Kidney capillary endothelial cell (primary cell): Measurements from ENCODE around the gene AFF2.

ENCODE experiments used
- DNase-seq: peaks from one replicate; pipeline ENCODE4 v3.0.0-alpha.2; 2018; ENCODE audit warnings: low spot score

Gene AFF2

DNA sequence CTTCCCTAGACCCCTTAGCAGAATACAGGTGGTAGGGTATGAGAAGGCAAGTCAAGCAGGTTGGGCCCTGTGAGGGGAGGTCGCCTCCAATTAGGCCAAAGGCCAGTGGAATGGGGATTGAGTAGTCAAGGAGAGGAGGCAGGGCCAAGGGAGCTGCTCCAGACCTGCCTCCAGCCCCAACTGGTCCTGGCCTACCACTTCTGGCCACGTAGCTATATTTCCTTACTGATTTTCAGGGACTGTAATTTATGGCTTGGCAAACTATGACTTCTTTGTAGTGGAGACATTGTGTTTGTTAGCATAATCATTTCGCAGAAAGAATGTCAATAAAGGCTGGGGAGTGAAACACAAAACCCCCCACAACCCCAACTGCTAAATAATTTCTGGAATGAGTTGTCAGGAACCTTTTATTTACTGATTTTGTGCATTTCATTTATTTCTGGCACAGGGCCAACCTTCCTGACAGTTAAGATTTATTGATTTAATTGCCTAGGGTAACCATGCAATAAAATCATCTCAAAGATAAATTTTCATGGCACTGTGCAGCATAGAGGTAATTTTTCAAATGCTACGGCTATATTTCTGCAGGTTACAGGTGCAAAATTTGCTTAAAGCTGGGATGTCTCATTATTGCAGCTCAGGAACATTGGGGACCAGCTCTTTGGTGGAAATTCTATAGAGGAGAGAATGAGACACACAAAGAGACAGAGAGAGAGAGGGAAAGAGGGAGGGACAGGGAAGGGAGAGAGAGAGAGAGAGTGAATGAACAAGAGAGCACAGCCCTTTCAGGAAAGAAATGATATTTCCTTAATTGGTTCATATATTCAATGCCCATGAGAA, 509.8 kb downstream of the AFF2 start:
- no peak for DNase-seq

DNA sequence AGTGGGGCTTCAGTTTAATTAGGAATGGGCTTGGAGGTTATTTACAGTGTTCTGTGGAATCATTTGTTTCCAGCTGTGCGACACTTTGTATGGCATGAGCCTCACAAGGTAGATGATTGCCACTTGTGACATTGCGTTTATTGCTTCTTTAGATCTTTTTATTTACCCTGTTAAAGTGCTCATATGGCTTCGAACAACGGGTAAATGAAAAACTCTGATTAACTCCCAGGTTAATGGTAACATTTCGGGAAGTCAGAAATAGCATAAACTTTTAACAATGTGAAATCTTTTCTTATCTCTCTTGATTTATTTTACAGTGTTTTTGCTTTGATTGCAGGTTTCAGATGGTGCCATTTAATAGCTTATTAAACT, 510.4 kb downstream of the AFF2 start:
- DNase-seq: no peak

DNA sequence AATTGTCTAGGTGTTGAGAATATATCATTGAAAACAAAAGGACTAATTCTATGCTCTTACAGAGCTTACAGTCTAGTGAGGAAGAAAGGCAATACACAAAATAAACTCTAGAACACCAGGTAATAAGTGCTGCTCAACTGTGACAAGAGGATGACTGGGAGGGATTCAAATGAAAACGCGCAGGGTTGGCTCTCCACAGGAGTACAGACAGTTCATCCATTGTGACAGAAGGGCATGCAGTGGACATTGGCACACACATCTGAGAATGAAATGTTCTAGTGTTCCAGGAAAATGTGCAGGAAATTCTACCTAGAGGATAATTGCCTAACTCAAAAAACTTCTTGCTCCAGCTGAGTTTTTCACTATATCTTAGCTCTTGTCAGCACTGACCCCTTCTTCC, 512.7 kb downstream of the AFF2 start:
- no peak for DNase-seq

DNA sequence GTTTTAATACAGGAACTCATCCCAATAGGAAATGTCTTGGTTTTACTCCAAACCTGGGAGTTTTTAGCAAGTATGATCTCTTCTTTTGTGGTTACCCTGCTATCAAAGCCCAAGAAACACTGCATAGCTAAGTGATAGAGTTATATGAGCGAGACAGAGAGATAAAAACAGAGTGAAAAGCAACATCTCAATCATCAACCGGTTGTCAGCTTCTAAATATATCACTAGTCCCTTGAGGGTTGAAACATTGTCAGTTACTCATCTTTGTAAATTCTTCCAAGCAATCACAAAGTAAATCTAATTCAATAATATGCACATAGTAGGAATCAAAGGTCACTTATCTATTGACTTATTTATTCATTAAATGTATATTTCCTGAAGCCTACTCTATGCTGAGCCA, 520.7 kb downstream of the AFF2 start:
- no peak for DNase-seq

- no peak for DNase-seq
Observed at GRCh38 chrX:149022485-149022884, 522.1 kb downstream of the AFF2 start.

- no peak for DNase-seq
Observed at GRCh38 chrX:149032449-149032848, 532.0 kb downstream of the AFF2 start.

- DNase-seq: no peak
Observed at GRCh38 chrX:149036086-149036485, 535.7 kb downstream of the AFF2 start.

GRCh38 chrX:149037281-149037870, 537.0 kb downstream of the AFF2 start:
- no peak for DNase-seq

DNA sequence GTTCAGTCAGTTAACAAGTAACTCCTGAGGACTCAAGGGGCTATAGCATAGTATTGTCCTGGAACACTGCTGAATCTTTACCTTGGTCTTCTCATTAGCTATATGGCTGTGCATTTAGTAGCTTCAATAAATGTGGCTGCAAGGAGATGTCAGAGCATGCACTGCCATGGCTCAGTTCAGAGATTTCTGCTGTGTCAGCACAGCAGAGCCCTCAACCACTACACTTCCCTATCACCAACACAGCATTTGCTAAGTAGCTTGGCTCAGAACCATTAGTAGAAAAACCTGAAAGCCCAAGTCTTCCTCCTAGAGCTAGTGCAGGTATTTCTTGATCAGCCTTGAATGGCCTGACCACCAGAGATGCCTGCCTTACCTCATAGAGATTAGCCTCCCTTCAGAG, 538.6 kb downstream of the AFF2 start:
- no peak for DNase-seq

DNA sequence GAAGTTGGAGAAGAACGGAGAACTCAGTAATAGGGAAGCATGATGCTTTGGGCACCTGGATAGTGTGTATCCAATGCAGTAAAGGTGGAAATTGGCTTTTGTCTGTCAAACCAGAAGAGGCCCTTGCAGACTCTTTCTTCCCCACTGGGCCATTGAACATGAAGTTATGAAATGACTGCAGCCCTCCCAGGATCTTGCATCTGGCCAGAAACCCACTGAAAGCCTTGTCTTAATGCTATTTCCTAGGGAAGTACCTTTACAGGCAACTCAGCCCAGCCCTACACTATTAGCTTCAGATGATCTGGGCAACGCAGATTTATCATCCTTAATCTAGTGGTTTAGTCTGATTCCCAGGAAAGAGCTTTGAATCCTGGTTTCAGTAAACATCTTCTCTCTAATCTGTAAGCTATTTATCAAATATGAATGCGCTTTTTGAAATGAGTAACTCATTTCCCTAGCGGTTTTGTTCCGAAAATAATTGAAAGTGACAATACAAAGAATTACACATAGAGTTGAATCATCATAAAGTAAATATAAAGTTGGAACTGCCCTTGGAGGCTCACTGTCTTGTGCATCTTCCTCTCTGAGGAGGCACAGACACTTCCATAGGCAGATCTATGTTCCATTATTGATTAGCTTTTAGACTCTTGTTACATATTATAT, 540.6 kb downstream of the AFF2 start:
- no peak for DNase-seq

DNA sequence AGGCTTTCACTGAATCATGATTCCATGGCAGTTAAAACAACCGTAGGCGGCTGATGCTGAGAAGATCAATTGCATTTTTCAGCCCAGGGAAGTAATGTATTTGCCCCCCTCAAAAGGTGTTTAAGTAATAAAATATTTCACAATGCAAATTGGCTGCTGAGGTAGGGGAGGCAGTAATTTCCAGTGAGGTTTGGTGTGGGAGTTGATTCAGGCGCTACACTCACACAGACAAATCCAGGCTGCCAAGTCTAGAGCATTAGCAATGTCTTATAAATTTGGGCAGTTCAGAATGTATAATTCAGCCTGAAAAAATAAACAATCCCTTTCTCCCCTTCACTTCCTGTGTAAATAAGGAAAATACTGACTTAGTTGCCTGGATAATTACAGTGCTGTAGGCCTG, 543.0 kb downstream of the AFF2 start:
- DNase-seq: no peak

GRCh38 chrX:149044471-149044870, 544.1 kb downstream of the AFF2 start:
- DNase-seq: no peak

DNA sequence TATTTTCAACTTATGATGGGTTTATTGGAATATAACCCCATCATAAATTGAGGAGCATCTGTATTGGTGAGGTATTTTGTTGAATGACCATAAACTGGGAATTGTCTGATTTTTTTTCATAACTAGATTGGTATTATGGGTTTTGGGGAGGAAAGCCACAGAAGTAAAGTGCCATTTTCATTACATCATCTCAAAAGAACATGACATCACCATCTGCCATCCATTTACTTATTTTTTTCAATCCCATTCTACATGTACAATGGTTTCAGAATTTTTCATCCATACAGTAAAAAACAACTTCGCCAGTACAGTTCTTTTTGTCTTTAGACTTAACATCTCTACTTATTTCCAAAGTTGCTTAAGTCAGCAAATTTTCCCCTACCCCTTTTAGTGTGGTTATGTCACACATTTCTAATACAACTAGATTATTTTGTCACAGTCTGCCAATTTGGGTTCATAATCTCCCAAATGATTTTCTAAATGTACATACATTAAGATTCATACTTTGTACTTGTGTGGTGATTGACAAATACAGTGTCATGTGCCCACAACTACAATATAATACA, 545.3 kb downstream of the AFF2 start:
- DNase-seq: no peak
